AG09309 (cell line): ENCODE measurements around the gene GGTLC3.
"Not testable (repeated sequence)": the region's sequence is repeated elsewhere in the genome, so short reads cannot be mapped to it uniquely, and the experiment has no call there.

ENCODE experiments used
- DNase-seq: peaks from one replicate; pipeline ENCODE4 v3.0.0-alpha.2; 2010; ENCODE audit warnings: low read depth
- H3K4me3 ChIP-seq: 2 replicates; pipeline ENCODE4 v1.5.1; 2011; ENCODE audit warnings: mild to moderate bottlenecking, low read depth, low read length, moderate library complexity; ENCODE audit not compliant: control insufficient read depth

Gene GGTLC3

DNA sequence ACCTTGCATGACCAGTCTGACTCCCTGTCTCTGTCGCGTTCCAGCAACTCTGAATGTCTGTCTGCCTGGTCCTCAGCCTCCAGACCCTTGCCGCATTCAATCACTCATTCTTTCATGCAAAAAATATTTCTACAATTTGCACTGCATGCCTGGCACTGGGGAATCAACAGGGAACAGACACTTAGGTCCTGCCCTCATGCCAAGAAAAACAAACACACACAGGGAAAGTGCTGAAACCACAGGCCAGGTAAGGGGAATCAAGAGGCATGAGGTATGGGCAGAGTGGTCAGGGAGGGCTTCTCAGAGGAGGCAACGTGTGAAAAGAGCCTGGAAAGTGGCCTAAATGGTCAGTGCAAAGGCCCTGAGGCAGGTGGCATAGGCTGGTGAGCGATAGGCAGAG, at the start of gene GGTLC3:
Gene GGTLC3 (minus strand): TSS at position 101 of the 400 bp plus-strand sequence. CDS start 264 bp downstream, outside the sequence.
- not testable (repeated sequence) for DNase-seq, H3K4me3 ChIP-seq

DNA sequence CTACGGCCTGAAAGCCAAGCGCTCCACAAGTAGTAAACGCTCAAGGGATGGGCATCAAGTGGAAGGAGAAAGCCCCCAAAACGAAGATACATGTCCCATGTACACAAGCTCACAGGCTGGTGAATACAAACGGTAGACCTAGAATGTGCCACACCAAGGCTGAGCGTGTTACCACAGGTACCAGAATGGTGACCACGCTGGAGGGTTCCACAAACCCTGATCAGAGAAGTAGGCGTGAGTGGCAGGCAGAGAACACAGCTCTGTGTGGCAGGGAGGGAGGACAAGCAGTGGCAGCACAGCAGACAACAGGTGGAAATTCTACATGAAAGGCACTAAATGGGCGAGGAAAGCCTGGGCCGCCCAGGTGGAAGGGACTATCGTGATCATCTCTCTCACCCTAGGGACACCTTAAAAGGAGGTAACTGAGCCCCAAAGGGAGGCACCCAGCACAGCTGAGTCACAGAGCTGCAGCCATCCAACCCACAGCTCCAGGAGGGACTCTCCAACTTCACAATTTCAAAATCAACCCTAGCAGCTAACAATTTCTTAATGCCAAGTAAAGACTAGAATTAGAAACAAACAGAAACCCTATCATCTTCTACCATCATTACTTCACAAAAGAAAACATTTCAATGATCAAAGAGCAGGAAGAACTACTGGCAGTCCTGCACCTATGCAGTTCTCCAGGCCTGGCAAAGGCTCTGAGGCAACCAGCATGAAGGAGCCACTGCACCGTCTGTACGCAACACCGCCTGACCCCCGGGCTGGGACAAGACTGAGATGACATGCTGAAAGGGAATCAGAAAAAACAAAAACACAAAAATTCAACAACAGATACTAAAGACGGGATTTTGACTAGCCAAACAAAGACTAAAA, 42.4 kb upstream of the GGTLC3 start:
- not testable (repeated sequence) for H3K4me3 ChIP-seq, DNase-seq

DNA sequence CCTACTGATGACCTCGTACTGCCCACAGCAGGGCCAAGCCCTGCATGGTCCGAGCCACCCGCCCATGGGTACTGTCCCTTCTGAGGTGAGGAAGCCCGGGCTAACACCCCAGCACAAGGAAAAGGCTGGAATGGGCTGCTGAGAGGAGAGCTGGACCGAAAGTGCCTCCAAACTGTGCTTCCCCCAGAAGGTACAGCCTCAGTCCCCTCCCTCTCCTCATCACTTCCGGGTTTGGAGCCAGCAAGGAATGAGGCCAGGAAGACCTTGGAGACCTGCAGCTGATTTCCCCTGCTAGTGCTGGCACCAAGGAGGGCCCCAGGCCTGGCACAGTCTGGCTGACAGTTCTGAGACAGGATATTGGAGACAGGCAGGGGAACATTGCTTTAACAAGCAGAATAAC, 41.0 kb upstream of the GGTLC3 start:
- DNase-seq, H3K4me3 ChIP-seq: not testable (repeated sequence)

DNA sequence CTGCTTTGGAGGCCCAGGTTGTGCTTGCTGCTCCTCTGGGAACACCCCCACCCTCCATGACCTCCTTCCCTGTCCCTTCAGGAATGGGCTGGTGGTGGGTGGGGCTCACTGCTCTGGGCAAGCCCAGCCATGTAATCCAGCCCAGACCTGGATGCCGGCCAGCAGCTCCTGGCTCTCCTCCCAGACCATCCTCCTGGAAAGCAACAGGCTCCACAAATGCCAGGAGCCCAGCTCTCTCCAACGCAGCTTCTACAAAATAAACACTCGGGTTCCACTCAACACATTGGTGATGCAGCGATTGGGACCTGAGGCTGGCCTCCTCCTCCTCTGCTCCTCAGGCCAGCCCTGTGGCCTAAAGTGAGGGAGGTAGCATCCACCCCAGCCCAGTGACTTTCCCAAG, 40.6 kb upstream of the GGTLC3 start:
- DNase-seq, H3K4me3 ChIP-seq: not testable (repeated sequence)

DNA sequence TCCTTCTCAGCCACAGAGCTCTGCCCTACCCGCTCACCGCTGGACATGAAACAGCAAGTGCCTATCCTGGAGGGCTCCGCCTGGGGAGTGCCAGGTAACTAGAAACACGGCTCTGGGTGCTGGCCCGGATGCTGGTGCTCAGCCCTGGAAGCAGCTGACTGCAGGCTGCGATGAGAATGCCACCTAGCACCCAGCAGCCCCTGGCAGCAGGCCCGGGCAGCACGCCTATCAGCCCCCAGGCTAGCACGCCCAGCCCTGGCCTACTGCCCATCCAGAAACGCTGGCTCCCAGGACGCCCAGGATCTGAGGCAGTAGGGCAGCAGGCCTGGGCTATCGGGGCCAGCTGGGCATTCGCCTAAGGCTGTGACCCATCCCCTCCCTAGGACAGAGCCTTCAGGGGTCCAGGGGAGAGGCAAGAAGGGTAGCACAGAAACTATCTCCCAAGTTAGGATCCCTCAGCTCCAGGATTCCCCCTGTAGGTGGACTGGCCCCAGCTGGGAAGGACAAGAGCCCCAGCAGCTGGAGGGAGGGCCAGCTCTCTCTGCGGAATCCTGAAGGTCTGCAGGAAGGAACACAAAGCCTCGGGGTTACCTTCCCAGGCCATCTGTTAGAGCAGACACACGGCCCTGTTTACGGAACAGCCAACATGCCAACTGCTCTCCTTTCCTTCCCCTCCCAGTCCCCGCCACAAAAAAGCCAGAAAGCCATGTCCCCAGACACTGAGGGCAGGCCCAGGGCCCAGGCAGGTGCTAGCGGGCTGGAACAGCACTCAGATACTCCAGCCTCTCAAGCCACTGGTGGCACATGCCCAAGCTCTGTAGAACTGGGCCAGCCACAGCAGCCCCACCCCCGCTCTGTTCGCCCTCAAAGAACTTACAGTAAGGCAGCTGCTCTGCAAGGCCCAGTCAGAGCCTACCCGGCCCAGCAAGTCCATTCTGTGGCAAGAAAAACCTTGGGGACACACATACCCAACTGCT, 36.6 kb upstream of the GGTLC3 start:
- not testable (repeated sequence) for H3K4me3 ChIP-seq, DNase-seq

DNA sequence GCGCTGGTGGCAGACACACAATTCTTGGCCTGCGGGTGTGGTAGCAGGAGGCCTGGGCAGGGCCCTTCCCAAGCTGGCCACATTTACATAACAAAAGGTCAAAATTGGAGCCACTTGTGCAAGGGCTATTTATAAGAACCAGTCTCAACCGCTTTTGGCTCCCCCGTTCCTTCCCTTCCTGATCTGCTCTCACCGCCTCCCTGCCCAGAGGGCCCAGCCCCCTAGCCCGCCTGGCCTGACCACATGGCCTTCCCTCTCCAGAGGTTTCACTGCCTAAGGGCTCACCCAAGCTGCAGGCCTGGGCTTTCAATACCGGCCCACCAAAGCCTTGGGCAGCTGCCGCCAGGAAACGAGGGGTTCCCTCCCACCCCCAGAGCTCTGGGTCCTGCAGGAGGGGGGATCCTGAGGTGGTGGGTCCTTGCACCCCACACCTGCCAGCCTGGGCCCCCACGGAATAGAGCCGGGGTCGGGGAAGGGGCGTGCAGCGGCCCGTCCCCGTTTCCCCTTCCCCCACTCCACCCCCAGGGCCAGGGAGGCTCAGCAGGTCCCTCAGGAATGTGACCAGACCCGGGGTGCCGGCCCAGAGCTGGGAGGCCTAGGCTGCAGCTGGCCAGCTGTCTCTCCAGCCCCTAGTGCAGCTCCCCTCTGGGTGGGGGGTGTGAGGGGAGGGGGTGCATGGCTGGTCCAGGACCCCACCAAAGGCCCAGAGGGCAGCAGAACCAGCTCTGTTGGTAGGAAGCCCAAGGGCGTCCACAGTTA, 35.1 kb upstream of the GGTLC3 start:
- H3K4me3 ChIP-seq: not testable (repeated sequence)

DNA sequence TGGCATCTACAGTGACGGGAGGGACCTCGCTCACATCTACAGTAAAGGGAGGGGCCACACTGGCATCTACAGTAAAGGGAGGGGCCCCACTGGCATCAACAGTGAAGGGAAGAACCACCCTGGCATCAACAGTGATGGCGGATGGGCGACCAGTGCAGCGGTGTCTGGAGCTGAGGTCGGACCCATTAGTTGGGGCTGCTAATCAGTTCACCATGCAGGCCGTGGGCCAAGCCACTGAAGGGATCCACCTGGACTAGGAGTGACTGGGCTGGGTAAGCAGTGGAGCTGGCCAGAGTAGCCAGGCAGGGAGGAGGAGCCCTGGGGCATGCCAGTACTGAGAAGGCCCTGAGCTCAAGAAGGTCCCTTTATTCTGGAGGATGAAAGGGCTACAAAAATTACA, 33.1 kb upstream of the GGTLC3 start:
- DNase-seq, H3K4me3 ChIP-seq: not testable (repeated sequence)

More for the DNA sequence above, 35.1 kb upstream of the GGTLC3 start:
- not testable (repeated sequence) for DNase-seq

DNA sequence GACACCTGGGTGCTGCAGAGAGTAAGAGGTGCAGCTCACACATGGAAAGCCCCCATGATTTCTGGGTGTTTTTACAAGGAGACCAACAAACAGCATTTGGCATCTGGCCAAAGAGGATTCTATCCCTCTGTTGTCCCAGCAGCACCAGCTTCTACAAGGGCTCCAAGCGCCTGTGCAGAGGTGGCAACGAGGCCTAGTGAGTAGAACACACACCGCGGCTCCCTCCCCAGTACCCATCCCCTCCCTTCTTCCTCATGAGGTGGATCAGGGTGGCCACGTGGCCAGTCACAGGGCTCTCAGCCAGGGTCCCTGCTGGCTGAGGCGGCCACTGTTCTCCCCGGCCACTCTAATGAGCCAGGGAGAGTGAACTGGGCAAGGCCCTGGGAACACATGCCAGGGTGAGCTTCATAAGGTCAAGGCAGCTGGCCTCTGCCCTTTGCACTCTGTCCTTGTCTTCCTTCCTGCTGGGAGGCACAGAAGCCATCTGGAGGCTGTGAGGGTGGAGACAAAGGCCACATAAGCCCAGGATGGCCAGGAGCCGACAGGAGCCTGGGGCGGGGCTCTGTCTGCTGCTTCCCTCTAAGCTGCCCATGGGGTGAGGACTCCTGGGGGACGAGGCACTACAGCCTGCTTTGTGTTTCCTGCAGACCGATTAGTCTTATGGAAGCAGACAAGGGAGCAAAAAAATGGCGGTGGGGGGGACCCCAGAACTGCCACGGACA, 31.7 kb upstream of the GGTLC3 start:
- not testable (repeated sequence) for DNase-seq, H3K4me3 ChIP-seq

DNA sequence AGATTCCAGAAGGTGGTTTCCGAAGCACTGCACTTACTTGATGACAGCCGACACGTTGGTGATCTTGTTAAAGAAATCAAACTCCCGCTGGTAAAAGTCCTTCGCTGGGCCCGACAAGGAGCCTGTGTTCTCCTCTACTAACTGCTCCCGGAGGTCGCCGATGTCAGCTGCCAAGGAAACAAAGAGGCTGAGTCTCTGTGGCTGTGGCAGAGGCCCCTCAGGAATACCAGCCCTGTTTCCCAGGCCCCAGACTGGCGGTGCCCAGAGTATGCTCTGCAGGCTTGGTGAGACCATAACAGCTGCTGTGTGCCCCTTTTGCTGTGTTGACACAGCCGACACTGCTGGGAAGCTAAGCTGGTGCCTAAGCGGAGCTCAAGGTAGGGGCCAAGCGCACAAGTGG, 26.7 kb upstream of the GGTLC3 start:
- DNase-seq, H3K4me3 ChIP-seq: not testable (repeated sequence)

DNA sequence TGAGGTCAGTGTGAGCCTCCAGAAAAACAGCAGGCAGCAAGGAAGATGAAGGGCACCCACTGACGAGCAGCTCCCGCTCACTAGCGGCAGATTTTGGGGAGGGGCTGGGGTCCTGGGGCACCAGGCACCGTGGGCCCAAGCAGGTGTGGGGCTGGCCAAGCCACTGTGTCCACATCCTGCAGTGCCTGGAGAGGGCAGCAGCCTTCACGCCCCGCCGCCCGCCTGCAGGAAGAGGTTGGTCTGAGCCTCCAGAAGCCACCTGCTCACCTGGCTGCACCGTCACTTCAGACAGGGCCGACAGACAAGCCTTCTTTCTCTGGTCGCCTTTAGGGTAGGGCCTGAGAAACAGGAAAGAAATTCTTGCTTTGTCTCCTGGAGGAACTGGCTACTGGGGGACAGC, 25.4 kb upstream of the GGTLC3 start:
- not testable (repeated sequence) for DNase-seq, H3K4me3 ChIP-seq

DNA sequence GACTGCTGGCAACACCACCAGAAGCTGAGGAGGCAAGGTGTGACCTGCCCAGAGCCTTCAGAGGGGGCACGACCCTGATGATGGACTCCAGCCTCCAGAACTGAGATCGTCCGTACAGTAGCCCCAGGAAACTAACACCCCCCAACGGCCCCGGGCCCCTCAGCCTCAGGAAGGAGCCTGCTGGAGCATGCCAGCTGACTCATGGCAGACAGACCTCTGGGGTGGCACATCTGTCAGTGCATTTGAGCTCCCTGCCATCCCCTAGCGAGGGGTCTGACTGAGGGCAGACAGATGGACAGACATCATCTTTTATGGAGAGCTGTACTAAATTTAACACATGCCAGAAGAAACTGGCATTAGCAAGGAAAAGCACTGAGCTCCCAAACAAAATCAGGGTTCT, 22.0 kb upstream of the GGTLC3 start:
- DNase-seq, H3K4me3 ChIP-seq: not testable (repeated sequence)

DNA sequence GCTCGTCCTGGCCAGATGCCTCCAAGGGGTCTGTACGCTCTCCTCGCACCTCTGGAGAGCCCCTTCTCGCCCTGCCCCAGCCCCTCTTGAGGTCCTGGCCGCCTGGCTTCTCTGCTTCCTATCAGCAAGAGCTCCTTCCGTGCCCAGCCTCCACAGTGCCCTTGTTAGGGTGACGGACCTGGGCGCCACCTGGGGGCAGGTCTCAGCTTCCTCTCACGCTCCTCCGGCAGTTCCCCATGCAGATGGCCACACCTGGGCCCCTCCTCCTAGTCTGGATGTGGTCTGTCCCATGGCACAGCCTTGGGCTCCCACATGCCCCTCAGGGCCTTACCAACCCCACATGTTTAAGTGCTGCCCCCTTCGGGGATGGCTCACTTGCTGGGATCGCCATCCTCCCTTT, 16.4 kb upstream of the GGTLC3 start:
- not testable (repeated sequence) for H3K4me3 ChIP-seq, DNase-seq

DNA sequence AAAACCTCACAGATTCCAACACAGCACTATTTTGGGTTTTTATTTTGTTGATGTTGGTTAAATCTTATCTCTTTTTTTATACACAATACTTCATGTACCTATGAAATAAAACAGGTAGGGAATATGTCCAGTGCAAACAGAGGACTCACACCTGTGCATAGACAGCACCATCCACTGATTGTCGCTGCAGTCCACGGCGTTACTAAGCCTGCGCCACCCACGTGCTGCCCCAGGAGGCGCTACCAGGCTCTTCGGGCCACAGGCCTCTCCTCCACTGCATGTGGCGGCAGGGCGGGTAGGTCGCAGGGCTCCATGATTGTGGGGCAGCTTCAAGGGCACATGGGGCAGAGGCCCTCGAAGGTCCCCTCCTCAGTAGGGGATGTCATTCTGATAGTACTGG, 15.7 kb upstream of the GGTLC3 start:
- DNase-seq, H3K4me3 ChIP-seq: not testable (repeated sequence)

DNA sequence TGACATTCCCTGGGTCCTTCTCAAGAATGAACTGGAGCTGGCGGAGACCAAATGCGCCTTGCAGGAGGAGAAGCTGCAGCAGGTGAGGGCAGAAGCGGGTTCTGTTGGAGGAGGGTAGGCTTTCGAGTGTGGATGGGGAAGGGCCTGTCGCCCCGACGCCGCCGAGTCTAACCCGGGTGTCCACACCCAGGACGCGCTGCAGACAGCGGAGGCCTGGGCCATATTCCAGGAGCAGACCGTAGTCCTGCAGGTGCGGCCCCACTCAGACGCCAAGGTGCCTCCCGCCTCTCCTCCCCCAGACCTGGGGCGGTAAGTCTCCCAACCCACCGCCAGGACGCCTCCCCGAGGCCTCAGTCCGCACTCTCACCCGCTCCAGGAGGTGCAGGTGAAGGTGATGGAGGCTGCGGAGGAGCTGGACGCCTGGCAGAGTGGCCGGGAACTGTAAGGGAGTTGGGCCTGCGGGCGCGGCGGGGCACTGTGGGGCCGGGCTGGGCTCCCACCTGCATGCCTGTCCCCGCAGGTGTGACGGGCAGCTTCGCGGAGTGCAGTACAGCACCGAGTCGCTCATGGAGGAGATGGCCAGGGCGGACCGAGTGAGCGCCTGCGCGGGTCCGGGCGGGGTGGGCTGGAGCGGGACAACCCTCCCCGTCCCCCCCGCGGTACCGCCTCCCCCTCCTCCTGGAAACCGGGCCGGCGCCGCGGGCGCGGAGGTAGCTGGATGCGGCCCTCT, 11.6 kb upstream of the GGTLC3 start:
- DNase-seq, H3K4me3 ChIP-seq: not testable (repeated sequence)

DNA sequence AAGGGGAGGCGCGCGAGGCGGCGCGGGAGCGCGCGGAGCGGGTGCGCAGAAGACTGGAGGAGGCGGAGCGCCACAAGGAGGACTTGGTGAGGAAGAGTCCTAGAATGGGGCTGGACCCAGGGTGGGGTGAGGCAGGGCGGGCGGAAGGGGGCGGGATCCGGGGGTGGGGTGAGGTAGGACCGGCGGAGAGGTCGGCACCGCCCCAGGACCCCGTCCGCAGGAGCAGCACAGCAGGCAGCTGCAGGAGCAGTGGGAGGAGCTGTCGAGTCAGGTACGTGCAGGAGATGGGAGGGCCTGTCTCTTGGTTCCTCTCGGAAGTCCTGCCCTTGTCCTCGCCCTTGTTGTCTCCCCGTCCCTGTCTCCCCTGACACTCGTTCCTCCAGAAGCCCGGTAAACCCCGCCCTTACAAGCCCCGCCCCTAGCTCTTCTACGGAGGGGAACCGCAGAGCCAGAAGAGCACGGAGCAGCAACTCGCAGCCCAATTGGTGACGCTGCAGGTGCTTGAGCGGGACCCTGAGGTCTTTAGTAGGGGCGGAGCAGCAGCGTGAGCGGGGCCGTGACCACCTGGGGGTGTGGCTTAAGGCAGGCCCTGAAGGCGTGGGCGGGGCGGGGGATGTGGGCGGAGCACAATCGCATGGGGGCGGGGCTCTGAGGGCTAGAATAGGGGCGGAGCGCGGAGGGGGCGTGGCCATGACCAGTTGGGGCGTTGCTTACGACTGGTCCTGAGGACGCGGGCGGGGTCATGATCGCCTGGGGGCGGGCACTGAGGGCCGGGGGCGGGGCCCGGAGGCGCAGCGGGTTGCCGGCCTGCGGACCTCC, 10.8 kb upstream of the GGTLC3 start:
- not testable (repeated sequence) for H3K4me3 ChIP-seq, DNase-seq
